ENCODE data around the gene NDUFAF5. TPM values are rescaled to one million over a fixed set of nuclear protein-coding genes. Genes with fewer than 3 reads are reported as not detected.

The NDUFAF5 gene
- total RNA-seq, 1 experiment from 2014 or later: 31.8 TPM

- TF ChIP-seq ZNF532 (CRISPR knock-in tag; IDR thresholded peaks at IDR 0.05; ENCODE audit: borderline replicate concordance): 0 out of 2 replicates have a peak, but pooled peaks have one; percentile 82
- no peak for TF ChIP-seq ATF2 (CRISPR knock-in tag; IDR thresholded peaks at IDR 0.05; ENCODE audit: borderline replicate concordance, low read depth)
- TF ChIP-seq NR2C2 (CRISPR knock-in tag; IDR thresholded peaks at IDR 0.05): no peak
- TF ChIP-seq CREM (CRISPR knock-in tag; IDR thresholded peaks at IDR 0.05): no peak
- no peak for TF ChIP-seq ERG (CRISPR knock-in tag; IDR thresholded peaks at IDR 0.05)
- TF ChIP-seq NFE2L1 (CRISPR knock-in tag; IDR thresholded peaks at IDR 0.05): no peak
- TF ChIP-seq CBFB (CRISPR knock-in tag; IDR thresholded peaks at IDR 0.05; ENCODE audit: low read depth): no peak
- 0 out of 2 replicates have a peak, but pooled peaks have one; percentile 39 for TF ChIP-seq KAT7 (CRISPR knock-in tag; IDR thresholded peaks at IDR 0.05; ENCODE audit: borderline replicate concordance)
- no peak for TF ChIP-seq TEAD1 (CRISPR knock-in tag; IDR thresholded peaks at IDR 0.05)
- TF ChIP-seq ZNF512 (CRISPR knock-in tag; IDR thresholded peaks at IDR 0.05; ENCODE audit: borderline replicate concordance): no peak
- no peak for TF ChIP-seq ZBTB21 (CRISPR knock-in tag; IDR thresholded peaks at IDR 0.05; ENCODE audit: borderline replicate concordance)
- no peak for TF ChIP-seq ZNF121 (CRISPR knock-in tag; IDR thresholded peaks at IDR 0.05)
Observed at GRCh38 chr20:13784271-13784892, 446 bp upstream of the NDUFAF5 start (continued).

GRCh38 chr20:13786143-13786828, 1.5 kb downstream of the NDUFAF5 start:
- Mint-ChIP-seq H3K27ac (peak overlapping the region; percentile 87), H3K36me3 (peaks cover 46% of the 10 kb centered on the region)
- TF ChIP-seq ZNF512 (CRISPR knock-in tag; IDR thresholded peaks at IDR 0.05; ENCODE audit: borderline replicate concordance): no peak
- TF ChIP-seq TP53 (CRISPR knock-in tag; IDR thresholded peaks at IDR 0.05): no peak
- TF ChIP-seq SP1 (CRISPR knock-in tag; conservative IDR thresholded peaks at IDR 0.05): no peak
- no peak for TF ChIP-seq ATF1 (CRISPR knock-in tag; IDR thresholded peaks at IDR 0.05)
- no peak for TF ChIP-seq ZSCAN18 (CRISPR knock-in tag; IDR thresholded peaks at IDR 0.05)
- no peak for TF ChIP-seq OVOL2 (CRISPR knock-in tag; IDR thresholded peaks at IDR 0.05; ENCODE audit: borderline replicate concordance)
- no peak for TF ChIP-seq ZBTB21 (CRISPR knock-in tag; IDR thresholded peaks at IDR 0.05; ENCODE audit: borderline replicate concordance)
- TF ChIP-seq GABPB1 (CRISPR knock-in tag; IDR thresholded peaks at IDR 0.05): no peak
- TF ChIP-seq PRDM15 (CRISPR knock-in tag; IDR thresholded peaks at IDR 0.05): no peak

More at GRCh38 chr20:13786143-13786828, 1.5 kb downstream of the NDUFAF5 start:
- Mint-ChIP-seq H3K9me3 (no peaks in the 10 kb centered on the region), H3K4me1 (peaks cover 22% of the 10 kb centered on the region), H3K4me3 (peak overlapping the region; percentile 99), H3K27me3 (ENCODE audit: low read depth) (no peaks in the 10 kb centered on the region)
- no peak for DNase-seq (ENCODE audit: low spot score)
- CTCF ChIA-PET: interaction anchor here (0.5 to 2.6 kb wide), 2 partner anchors 14 to 175 kb away, joined by 4 to 11 read pairs; no protein-coding TSS in a partner anchor
- POLR2A ChIA-PET: no interaction called here
- ATAC-seq: no peak
